K562 (cell line): ENCODE measurements around the gene POU2F1.

ENCODE experiments used
- EP300 ChIP-seq: IDR thresholded peaks from 2 replicates; pipeline ENCODE4 v1.6.1; 2012; ENCODE audit warnings: low read length, improper control_type of control experiment
- ERF ChIP-seq: fragments of 450-650 bp; formaldehyde crosslinking; IDR thresholded peaks from 2 replicates; pipeline ENCODE4 v1.4.0; 2020; ENCODE audit warnings: mild to moderate bottlenecking, mixed read lengths
- EZH2 ChIP-seq: IDR thresholded peaks from 2 replicates; pipeline ENCODE4 v1.6.1; 2012; ENCODE audit warnings: low read depth, mild to moderate bottlenecking, inconsistent platforms, low read length, borderline replicate concordance
- REST ChIP-seq, 2 experiments: fragments of 450-650 bp; formaldehyde crosslinking in 1 of 2; IDR thresholded peaks; 2 replicates each; pipeline versions ENCODE4 v1.4.0 to v1.6.1; 2014 to 2020; ENCODE audit warnings: mild to moderate bottlenecking in 2 of 2, borderline replicate concordance in 1 of 2, low read depth in 1 of 2
- TEAD4 ChIP-seq, 2 experiments: sonication (generic) in 1 of 2; formaldehyde crosslinking in 1 of 2; IDR thresholded peaks; 2 replicates each; pipeline versions ENCODE4 v1.6.1 to v1.8.0; 2012 to 2022; ENCODE audit warnings: borderline replicate concordance in 1 of 2, inconsistent platforms in 1 of 2, low read length in 1 of 2, mild to moderate bottlenecking in 1 of 2, missing genetic modification reagents in 1 of 2
- ZSCAN29 ChIP-seq: fragments of 450-650 bp; IDR thresholded peaks from 2 replicates; pipeline ENCODE4 v1.6.1; 2017
- TF ChIP-seq, protein P1 (sequence below): sonication (generic); formaldehyde crosslinking; IDR thresholded peaks from 2 replicates; pipeline ENCODE4 v1.9.0; 2022; ENCODE audit warnings: mild to moderate bottlenecking, missing genetic modification reagents

DNA sequence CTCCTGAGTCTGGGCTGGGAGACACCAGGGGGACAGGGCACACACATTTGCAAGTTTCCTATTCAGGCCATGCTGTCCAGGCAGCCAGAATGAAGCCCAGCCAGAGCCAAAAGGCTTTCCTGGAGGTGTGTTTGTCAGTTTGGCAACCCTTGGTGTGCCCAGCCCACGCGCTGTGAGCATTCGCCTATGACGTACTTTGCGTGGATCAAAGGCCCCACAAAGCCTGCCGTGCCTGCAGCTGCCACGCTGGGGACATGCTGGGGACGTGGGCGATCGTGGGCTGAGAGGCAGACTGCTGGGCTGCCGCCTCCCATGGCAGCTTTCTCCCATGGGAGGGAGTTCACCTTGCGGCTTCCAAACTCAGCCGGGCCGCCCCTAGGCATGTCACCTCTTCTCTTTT, 240.2 kb downstream of the POU2F1 start:
- TF ChIP-seq TEAD4 (IDR thresholded peaks at IDR 0.05; ENCODE audit: low read length), result no peak
- no peak for TF ChIP-seq TEAD4 (CRISPR knock-in tag; IDR thresholded peaks at IDR 0.05; ENCODE audit: borderline replicate concordance)
- no peak for TF ChIP-seq EZH2
- no peak for TF ChIP-seq EP300
- no peak for TF ChIP-seq REST (IDR thresholded peaks at IDR 0.05; ENCODE audit: borderline replicate concordance)
- no peak for TF ChIP-seq REST (CRISPR knock-in tag; IDR thresholded peaks at IDR 0.05; ENCODE audit: low read depth)
- no peak for TF ChIP-seq ERF (CRISPR knock-in tag)
- TF ChIP-seq, protein P1, sequence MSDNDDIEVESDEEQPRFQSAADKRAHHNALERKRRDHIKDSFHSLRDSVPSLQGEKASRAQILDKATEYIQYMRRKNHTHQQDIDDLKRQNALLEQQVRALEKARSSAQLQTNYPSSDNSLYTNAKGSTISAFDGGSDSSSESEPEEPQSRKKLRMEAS (CRISPR knock-in tag), result no peak
- no peak for TF ChIP-seq ZSCAN29
